NCI-H2171 (cell line): ENCODE results near the gene LGALSL.

Experiments used
- DNase-seq: peaks from one replicate; lab custom pipeline; 2025; lab: John Stamatoyannopoulos, UW

Gene LGALSL

DNA sequence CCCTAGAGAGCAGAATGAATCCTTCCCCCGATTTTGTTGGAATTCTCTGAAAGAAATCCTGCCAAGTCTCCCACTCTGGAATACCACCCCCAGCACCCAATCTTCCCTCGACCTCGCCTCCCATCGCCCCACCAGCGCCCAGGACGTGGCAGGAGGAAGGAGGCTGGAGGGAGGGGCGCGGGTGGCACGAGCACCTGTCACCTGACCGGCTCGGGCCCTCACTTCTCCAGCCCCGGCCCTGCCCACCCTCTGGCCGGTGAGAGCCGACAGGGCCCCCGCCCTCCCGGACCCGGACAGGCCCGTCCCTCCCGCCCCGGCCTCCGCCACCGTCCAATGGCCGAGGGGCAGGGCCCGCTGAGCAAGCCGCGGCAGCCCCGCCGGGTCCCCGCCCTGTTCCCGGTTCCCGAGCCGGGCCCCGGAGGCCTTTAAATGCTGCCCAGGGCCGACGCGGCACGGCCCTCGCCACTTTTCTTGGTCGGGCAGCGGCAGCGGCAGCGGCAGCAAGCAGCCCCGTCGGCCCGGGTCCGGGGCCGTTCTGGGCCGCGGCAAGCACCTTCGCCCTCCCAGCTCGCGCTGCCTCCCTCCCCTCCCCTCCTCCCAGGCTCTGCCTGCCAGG, at the start of gene LGALSL:
TSS of gene LGALSL (plus strand) at position 393 of the 616 bp plus-strand sequence. CDS start 384 bp downstream, outside the sequence.
- peak; percentile 6 for DNase-seq

- DNase-seq, result no peak
These were observed 49.2 kb upstream of the LGALSL start for GRCh38 chr2:64404743-64405142.

- no peak for DNase-seq
These were observed 48.2 kb upstream of the LGALSL start for GRCh38 chr2:64405581-64406406.

DNA sequence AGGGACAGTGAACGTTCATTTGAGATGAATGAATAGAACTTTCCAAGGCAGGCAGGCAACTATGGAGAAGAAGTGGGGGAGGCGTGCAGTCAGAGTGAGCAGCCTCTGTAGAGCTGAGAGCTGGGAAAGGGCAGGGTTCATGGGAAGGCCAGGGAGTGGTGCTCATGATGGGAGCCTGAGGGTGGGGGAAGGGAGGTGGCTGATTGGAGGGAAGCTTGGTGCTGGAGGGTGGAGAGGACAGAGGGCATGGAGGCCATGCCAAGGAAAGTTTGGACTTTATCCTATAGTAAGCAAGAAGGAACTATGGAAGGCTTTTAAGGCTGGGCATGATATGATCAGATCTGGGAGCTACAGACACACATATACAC, 47.6 kb upstream of the LGALSL start:
- DNase-seq, result no peak

DNA sequence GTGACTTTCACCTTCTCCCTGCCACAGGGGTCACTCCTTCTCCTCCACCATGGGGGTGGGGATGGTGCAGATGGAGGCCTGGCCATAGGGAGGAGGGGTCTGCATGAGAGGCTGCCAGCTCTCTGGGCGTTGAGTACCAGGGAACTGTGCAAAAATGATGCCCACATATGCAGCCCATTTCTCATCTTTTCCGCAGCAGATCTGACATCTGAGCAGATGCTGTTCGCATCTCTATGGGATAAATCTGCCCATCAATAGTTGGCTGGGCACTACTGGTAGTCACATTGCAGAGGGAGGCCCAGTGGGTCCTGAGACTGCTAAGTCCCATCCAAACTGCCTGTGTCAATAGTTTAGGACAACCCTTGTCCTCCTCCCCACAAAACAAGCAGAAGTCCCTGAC, 45.9 kb upstream of the LGALSL start:
- no peak for DNase-seq

GRCh38 chr2:64410671-64411070, 43.3 kb upstream of the LGALSL start:
- no peak for DNase-seq

DNA sequence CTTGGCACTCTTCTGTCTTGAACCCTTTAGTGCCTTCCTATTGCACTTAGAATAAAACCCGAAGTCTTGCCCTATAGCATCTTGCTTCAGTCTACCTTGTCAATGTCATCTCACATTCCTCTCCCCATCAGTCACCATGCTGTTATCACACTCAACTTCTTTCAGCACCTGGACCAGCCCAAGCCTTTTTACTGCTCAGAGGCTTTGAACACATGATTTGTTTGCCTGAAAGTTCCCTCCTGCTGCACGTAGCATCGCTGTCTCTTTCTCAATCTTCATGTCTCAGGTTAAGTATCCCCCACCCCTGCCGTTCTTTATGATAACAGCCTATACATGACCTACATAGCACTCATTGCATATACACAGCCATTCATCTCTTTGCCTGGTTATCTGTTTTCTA, 41.3 kb upstream of the LGALSL start:
- DNase-seq, result no peak

DNA sequence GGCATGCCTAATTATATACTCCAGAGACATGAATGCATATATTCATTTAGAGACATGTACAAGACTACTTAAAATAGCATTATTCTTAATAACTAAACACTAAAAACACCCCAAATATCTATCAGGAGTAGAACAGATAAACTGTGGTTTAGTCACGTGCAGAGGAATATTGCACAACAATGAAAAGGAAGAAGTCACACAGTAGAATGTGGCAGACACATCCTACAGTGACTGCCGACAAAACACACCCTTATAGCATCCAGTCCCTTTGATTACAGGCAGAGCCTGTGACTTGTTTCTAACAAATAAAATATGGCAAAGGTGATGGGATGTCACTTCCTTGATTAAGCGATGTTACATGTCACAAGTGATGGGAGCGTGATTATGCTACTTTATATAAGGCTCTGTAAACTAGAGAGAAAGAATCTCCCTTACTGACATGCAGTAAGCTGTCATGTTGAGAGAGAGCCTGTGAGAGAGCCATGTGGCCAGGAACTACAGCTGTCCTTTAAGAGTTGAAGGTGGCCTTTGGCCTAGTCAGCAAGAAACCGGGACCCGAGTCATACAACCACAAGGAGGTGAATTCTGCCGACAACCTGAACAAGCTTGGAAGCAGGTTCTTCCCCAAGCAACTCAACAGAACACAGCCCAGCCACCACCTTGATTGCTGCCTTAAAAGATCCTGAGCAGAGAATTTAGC, 39.1 kb upstream of the LGALSL start:
- no peak for DNase-seq

DNA sequence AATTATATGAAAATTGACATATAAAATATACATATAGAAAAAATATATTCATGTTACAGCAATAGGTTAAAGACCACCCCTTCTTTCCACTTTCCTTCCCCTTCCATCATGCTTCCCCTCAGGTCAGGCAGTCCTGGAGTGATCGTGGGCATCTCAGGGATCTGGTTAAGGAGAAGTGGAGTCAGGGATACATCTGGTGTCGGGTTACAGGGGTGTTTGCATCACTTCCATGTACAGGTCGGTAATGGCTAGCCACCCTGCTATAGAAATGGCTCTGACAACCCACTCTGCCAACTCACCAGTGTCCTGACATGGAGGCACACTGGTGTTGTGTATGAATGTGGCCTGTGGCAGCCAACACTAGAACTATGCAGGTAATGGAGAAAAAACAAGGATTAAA, 36.3 kb upstream of the LGALSL start:
- no peak for DNase-seq

GRCh38 chr2:64419596-64420165, 34.3 kb upstream of the LGALSL start:
- DNase-seq, result no peak

GRCh38 chr2:64420677-64421076, 33.3 kb upstream of the LGALSL start:
- DNase-seq, result no peak

DNA sequence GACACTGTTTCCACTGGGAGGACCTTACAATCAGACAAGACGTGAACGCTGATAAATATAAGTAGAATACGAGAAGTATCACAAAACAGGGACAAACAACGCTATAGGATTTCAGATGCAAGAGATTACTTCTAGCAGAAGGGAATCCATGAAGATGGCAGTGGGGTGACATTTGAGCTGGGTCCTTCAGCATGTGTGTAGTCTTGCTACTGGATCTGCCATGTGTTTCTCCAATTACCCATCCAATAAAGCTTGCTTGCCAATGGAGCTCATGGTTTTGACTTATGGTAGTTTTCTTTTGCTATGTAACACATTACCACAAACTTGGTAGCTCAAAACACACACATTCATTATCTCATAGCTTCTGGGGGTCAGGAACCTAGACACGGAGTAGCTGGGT, 32.8 kb upstream of the LGALSL start:
- no peak for DNase-seq

DNA sequence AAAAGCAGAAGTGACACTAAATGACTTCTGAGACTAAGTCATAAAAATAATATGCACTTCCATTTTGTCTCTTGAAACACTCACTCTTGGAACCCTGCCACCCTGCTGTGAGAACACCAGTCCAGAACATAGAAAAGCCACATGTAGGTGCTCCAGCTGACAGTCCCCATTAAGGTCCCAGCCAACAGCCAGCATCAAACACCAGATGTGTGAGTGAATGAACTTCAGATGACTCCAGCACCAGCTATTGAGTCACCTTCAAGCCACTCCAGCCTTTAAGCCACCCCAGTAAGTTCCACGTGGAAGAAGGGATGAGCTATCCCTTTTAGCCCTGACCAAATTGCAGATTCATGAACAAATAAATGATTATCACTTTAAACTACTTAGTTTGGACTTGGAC, 31.5 kb upstream of the LGALSL start:
- DNase-seq, result no peak

DNA sequence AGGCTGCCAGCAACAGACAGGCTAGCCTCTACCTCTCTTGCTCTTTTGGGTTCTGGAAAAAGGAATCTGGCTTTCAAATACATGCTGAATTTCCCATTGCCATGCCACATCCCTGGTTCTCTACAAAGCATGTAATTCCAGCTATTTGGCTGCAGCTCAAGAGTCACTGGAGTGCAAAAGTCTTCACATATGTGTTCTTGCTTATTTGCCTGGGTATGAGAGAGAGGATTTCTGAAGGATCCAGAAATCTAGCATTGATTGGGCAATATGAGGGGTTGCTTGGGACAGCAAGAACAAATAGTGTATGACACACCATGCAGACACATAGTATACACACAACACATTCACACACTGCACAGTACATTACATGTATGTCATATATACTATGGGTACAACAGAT, 30.7 kb upstream of the LGALSL start:
- no peak for DNase-seq

GRCh38 chr2:64424416-64424987, 29.5 kb upstream of the LGALSL start:
- no peak for DNase-seq

GRCh38 chr2:64426183-64426952, 27.6 kb upstream of the LGALSL start:
- DNase-seq, result no peak

DNA sequence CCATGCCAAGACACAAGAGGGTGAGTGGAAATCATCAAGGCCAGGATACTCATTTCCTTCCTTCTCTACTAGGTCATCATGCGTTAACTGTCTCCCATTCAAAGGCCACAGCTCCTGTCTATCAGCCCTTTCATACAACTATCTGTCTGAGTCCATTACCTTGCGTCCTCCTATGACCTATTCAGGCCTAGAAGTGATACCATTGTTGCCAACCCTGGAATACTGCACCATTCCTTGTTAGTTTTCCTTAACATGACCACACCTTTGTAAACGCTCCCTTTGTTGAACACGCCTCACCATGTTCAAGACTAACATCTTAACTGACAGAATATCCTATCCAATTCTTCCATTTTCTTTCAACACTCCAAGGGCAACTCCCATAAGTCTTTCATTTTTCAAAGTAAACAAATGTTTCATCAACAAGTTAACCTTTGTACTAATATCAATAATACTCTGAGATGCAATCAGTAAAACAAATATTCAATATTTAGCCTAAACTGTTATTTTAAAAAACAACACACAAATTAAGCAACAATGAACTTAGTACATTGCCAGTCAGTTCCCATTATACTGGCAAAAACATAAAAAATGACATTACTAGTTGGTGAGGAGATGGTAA, 19.8 kb upstream of the LGALSL start:
- no peak for DNase-seq

DNA sequence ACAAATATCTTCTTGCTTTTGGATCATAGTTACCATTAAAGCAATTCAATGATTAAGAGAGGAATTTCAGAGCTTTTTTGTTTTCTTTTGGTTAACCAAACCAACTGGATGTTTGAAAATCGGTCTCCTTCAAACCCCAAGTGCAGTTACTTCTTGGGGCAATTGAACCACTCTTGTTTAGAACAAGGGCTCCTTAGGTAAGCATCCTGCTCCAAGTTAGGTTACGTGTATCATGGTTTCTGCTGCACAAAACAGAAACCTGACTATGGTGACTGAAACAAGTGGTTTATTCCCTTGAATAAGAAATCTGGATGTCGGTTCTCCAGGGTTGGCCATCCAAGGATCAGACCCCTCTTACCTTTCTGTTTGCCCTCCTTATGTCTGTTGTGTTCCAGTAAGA, 16.1 kb upstream of the LGALSL start:
- no peak for DNase-seq

DNA sequence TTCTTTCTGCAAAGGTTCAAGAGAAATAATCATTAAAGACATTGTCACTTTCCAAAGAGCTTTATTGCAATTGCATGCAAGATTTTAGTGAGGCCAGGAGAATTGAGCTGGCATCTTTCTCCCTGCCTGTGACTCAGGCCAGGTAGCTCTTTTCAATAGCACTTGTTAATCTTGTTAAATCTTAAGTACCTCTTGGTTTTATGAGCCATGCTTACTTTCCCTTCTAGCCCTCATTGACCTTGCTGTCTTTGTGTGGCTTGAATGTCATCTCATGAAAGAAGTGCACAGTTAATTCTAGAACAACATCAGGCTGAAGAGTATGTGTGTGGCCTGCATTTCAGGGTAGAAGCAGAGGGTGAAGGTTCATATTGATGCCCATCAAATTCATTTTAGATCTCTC, 14.8 kb upstream of the LGALSL start:
- DNase-seq, result no peak

DNA sequence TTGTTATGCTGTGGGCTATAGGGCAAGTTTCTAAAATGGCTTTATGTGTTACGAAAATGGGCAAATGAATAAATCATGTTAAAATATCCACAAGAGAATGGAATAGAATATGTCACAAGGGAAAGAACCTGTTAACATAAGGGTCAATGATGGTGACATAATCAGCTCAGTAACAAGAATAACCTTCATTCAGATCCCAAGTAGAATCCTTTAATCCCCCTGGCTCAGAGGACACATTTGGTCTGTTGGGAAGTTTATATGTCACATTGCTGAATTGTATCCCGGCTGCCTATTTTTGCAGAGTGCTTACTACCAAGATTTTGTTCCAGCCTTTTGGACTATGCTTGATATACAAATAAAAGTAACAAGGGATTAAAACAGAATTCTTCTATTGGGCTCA, 13.1 kb upstream of the LGALSL start:
- no peak for DNase-seq

- no peak for DNase-seq
These were observed 11.7 kb upstream of the LGALSL start for GRCh38 chr2:64442277-64442676.
